HEK293T (cell line): Measurements from ENCODE around the gene ALDH8A1.

Experiments
- CTCF ChIA-PET: fragments of 350-600 bp; formaldehyde crosslinking; extraction: SDS; loops from one replicate; lab custom pipeline; 2021; ENCODE audit warnings: antibody characterized with exemption, inconsistent platforms; lab: Yijun Ruan, JAX
- POLR2A ChIA-PET: fragments of 350-600 bp; formaldehyde crosslinking; extraction: SDS; loops from one replicate; lab custom pipeline; 2020; ENCODE audit warnings: antibody characterized with exemption, inconsistent platforms; lab: Yijun Ruan, JAX
- DNase-seq: peaks from one replicate; pipeline ENCODE4 v3.0.0; 2012; ENCODE audit warnings: mixed read lengths; ENCODE audit errors: extremely low spot score
- ARNT ChIP-seq: fragments of 450-650 bp; IDR thresholded peaks from 2 replicates; pipeline ENCODE4 v1.6.1; 2017; ENCODE audit warnings: mild to moderate bottlenecking
- BHLHE40 ChIP-seq: fragments of 450-650 bp; IDR thresholded peaks from 2 replicates; pipeline ENCODE4 v1.6.1; 2016; ENCODE audit warnings: mild to moderate bottlenecking, moderate library complexity, borderline replicate concordance
- CTBP1 ChIP-seq: fragments of 450-650 bp; IDR thresholded peaks from 2 replicates; pipeline ENCODE4 v1.6.1; 2016; ENCODE audit warnings: borderline replicate concordance
- ELF4 ChIP-seq: fragments of 450-650 bp; IDR thresholded peaks from 2 replicates; pipeline ENCODE4 v1.6.1; 2017; ENCODE audit warnings: antibody characterized with exemption
- FOXA1 ChIP-seq: fragments of 450-650 bp; IDR thresholded peaks from 2 replicates; pipeline ENCODE4 v1.6.1; 2016; ENCODE audit warnings: mild to moderate bottlenecking
- FOXK2 ChIP-seq: fragments of 450-650 bp; IDR thresholded peaks from 2 replicates; pipeline ENCODE4 v1.6.1; 2016; ENCODE audit warnings: mild to moderate bottlenecking
- FOXM1 ChIP-seq: fragments of 450-650 bp; IDR thresholded peaks from 2 replicates; pipeline ENCODE4 v1.6.1; 2017; ENCODE audit warnings: mild to moderate bottlenecking, borderline replicate concordance
- HDGF ChIP-seq: fragments of 450-650 bp; IDR thresholded peaks from 2 replicates; pipeline ENCODE4 v1.6.1; 2017; ENCODE audit warnings: antibody characterized with exemption, borderline replicate concordance
- L3MBTL2 ChIP-seq: fragments of 450-650 bp; conservative IDR thresholded peaks from 2 replicates; pipeline ENCODE4 v1.6.1; 2016; ENCODE audit warnings: mild to moderate bottlenecking
- LEF1 ChIP-seq: fragments of 450-650 bp; IDR thresholded peaks from 2 replicates; pipeline ENCODE4 v1.6.1; 2017; ENCODE audit warnings: mild to moderate bottlenecking, borderline replicate concordance
- NFRKB ChIP-seq: fragments of 450-650 bp; IDR thresholded peaks from 2 replicates; pipeline ENCODE4 v1.6.1; 2016; ENCODE audit warnings: mild to moderate bottlenecking, moderate library complexity
- SP1 ChIP-seq: fragments of 450-650 bp; IDR thresholded peaks from 2 replicates; pipeline ENCODE4 v1.6.1; 2017
- SUZ12 ChIP-seq: fragments of 450-650 bp; IDR thresholded peaks from 2 replicates; pipeline ENCODE4 v1.6.1; 2016; ENCODE audit warnings: mild to moderate bottlenecking
- TARDBP ChIP-seq: fragments of 450-650 bp; IDR thresholded peaks from 2 replicates; pipeline ENCODE4 v1.6.1; 2016
- ZNF384 ChIP-seq: fragments of 450-650 bp; IDR thresholded peaks from 2 replicates; pipeline ENCODE4 v1.6.1; 2016
- TF ChIP-seq, protein P1 (sequence below): fragments of 450-650 bp; IDR thresholded peaks from 2 replicates; pipeline ENCODE4 v1.6.1; 2016

ALDH8A1 gene

DNA sequence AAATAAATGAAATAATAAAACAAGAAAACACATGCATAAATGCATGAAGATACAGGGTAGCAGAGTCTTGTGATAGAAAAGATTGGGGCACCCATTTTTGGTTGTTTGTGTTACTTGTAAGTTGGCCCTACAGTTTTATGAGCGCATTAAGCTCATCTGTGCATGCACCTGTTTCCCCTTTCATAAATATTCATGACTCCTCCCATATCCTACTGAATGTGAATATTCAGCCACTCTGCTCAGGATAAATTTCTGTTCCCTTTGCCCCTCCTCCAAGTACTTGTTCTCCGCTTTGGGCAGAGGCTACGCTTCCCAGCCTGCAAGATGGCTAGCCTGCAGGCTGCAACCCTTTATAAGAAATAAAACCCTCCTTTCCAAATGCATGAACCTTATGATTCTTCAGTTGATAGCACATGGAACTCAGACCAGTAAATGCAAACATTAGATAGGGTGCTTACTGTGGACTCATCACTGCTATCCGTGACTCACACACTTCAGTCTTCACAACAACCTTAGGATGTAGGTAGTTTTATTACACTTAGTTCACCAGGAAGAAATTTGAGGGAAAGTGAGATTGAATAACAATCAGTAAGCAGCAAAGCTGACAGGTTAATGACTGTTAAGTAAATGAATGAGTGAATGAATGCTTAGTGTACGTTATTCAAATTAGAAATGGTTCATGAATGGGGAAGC lies 15.0 kb downstream of the ALDH8A1 start:
- no peak for DNase-seq
- POLR2A ChIA-PET, result no interaction called here
- CTCF ChIA-PET, result no interaction called here
- TF ChIP-seq, protein P1, sequence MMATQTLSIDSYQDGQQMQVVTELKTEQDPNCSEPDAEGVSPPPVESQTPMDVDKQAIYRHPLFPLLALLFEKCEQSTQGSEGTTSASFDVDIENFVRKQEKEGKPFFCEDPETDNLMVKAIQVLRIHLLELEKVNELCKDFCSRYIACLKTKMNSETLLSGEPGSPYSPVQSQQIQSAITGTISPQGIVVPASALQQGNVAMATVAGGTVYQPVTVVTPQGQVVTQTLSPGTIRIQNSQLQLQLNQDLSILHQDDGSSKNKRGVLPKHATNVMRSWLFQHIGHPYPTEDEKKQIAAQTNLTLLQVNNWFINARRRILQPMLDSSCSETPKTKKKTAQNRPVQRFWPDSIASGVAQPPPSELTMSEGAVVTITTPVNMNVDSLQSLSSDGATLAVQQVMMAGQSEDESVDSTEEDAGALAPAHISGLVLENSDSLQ, result 0 out of 2 replicates have a peak, but pooled peaks have one; percentile 8
- TF ChIP-seq CTBP1 (no peak), HDGF (no peak), FOXA1 (no peak), FOXK2 (no peak), FOXM1 (no peak)

DNA sequence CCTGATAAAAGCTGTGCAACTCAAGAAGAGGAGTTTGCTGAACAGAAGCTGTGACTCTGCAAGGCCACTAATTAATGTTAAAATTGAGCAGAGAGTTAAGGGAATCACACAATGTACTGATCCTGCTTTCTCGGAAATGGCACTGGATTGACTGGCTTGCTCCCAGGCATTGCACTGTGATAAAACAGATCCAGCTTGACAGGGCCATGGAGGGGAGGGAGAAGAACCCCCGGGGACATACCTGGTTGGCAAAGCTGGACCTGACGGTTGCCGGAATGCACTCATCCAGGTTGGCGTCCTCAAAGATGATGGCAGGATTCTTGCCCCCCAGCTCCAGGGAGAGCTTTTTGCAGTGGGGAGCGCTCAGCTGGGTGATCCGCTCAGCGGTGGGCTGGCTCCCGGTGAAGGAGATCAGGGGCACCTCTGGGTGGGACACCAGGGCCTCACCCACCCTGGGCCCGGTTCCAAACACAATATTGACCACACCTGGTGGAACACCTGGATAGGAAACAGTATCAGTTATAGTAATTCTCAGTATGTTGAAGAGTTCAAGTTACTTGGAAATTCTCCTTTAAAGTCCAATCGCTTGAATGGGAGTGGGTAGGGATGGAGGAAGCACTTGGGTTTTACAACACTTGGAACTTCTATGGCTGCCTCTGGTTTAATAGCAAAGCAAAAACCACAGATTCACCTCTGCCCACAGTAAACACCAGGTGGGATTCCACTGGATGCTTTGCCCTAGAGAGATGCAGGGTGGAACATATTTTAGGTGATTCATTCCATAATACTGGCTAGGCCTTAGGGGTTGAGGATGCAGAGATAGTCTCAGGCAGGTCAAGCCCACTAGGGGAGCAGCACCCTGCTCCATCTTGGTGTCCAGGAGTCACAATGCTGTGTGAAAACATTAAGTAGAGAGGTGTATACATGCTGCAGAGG lies 17.1 kb downstream of the ALDH8A1 start:
- DNase-seq, result no peak
- ChIA-PET POLR2A (no interaction called here), CTCF (no interaction called here)
- TF ChIP-seq CTBP1 (no peak), ELF4 (no peak), FOXA1 (no peak), BHLHE40 (no peak), TARDBP (no peak), L3MBTL2 (no peak), HDGF (no peak)
- TF ChIP-seq, protein P1, result no peak

GRCh38 chr6:134932098-134932497 lies 17.8 kb downstream of the ALDH8A1 start:
- TF ChIP-seq ARNT (no peak), SP1 (no peak), CTBP1 (no peak), LEF1 (no peak), TARDBP (no peak), L3MBTL2 (no peak), HDGF (no peak), FOXK2 (no peak), FOXA1 (no peak), ZNF384 (no peak), NFRKB (no peak)
- POLR2A ChIA-PET, result no interaction called here
- CTCF ChIA-PET, result no interaction called here
- no peak for DNase-seq

- ChIA-PET POLR2A (no interaction called here), CTCF (no interaction called here)
- no peak for DNase-seq
- TF ChIP-seq ELF4 (no peak), ZNF384 (no peak), SP1 (no peak), FOXA1 (no peak), FOXK2 (no peak), CTBP1 (no peak), SUZ12 (no peak), BHLHE40 (no peak), ARNT (no peak), L3MBTL2 (no peak)
- TF ChIP-seq, protein P1, result no peak
Observed at GRCh38 chr6:134930463-134930862, 19.4 kb downstream of the ALDH8A1 start.

- TF ChIP-seq, protein P1, result no peak
- TF ChIP-seq BHLHE40, result no peak
- POLR2A ChIA-PET, result no interaction called here
Observed at GRCh38 chr6:134928151-134928900, 21.6 kb downstream of the ALDH8A1 start.

GRCh38 chr6:134925800-134926199 lies 24.1 kb downstream of the ALDH8A1 start:
- ChIA-PET CTCF (interaction anchor here (0.7 kb wide), 1 partner anchor 29 kb away, joined by 4 read pairs; no protein-coding TSS in a partner anchor), POLR2A (no interaction called here)
- DNase-seq, result no peak
- no peak for TF ChIP-seq SUZ12

More at GRCh38 chr6:134928151-134928900, 21.6 kb downstream of the ALDH8A1 start:
- CTCF ChIA-PET, result no interaction called here
- no peak for DNase-seq
